Hematopoietic multipotent progenitor cell (in vitro differentiated cells): ENCODE results near the gene PSMC3IP. TPM values are rescaled to one million over a fixed set of nuclear protein-coding genes. Genes with fewer than 3 reads are reported as not detected.
"Not testable (repeated sequence)": the region's sequence is repeated elsewhere in the genome, so short reads cannot be mapped to it uniquely, and the experiment has no call there.

Experiments
- DNase-seq, 3 donors: peaks; one replicate each; pipeline ENCODE4 v3.0.0-alpha.2; 2011 to 2015; ENCODE audit warnings: low read depth in 2 of 3, low spot score in 2 of 3
- total RNA-seq: library from RNA; depleted of rRNA; stranded (reverse); fragments of >200 nt; gene quantifications from one replicate; pipeline ENCODE4 v1.2.3, GENCODE V29; 2012

Gene PSMC3IP
- total RNA-seq = 1.3 TPM

GRCh38 chr17:42577532-42578281 is at the start of gene PSMC3IP:
TSS of gene PSMC3IP (minus strand) at chr17:42577729. CDS start at chr17:42577686, 43 bp downstream.
- DNase-seq = peak; percentile 68 to 96 (median 95)

GRCh38 chr17:42623732-42624596 is 46.4 kb upstream of the PSMC3IP start:
- DNase-seq = no peak

- DNase-seq = no peak
These were observed 45.7 kb upstream of the PSMC3IP start for GRCh38 chr17:42623271-42623670.

- DNase-seq = not testable (repeated sequence)
These were observed 44.5 kb upstream of the PSMC3IP start for GRCh38 chr17:42621987-42622386.

GRCh38 chr17:42618442-42619150 is 41.1 kb upstream of the PSMC3IP start:
- peak in 2 of 3 donors; percentile 26 to 43 for DNase-seq

GRCh38 chr17:42617956-42618431 is 40.5 kb upstream of the PSMC3IP start:
- DNase-seq = no peak

GRCh38 chr17:42613699-42614295 is 36.3 kb upstream of the PSMC3IP start:
- no peak for DNase-seq

- DNase-seq = no peak
These were observed 34.5 kb upstream of the PSMC3IP start for GRCh38 chr17:42612013-42612412.

GRCh38 chr17:42609814-42610801 is 32.6 kb upstream of the PSMC3IP start:
- peak in 2 of 3 donors; percentile 12 to 17 for DNase-seq

GRCh38 chr17:42609182-42609813 is 31.8 kb upstream of the PSMC3IP start, which contains the start of the genes RETREG3 and TUBG1:
TSS of gene RETREG3 (minus strand) at chr17:42609374. CDS start at chr17:42609324, 50 bp downstream.
TSS of gene TUBG1 (plus strand) at chr17:42609683. CDS start at chr17:42609738, 55 bp downstream.
- peak; percentile 98 to 99 (median 99) for DNase-seq

GRCh38 chr17:42608305-42609181 is 31.0 kb upstream of the PSMC3IP start:
- DNase-seq = peak in 1 of 3 donors; percentile 4

- DNase-seq = no peak
These were observed 30.2 kb upstream of the PSMC3IP start for GRCh38 chr17:42607769-42608168.

GRCh38 chr17:42603318-42603717 is 25.8 kb upstream of the PSMC3IP start:
- no peak for DNase-seq

GRCh38 chr17:42598905-42599304 is 21.4 kb upstream of the PSMC3IP start:
- no peak for DNase-seq

GRCh38 chr17:42596386-42596785 is 18.9 kb upstream of the PSMC3IP start:
- no peak for DNase-seq

GRCh38 chr17:42591411-42591810 is 13.9 kb upstream of the PSMC3IP start:
- no peak for DNase-seq

GRCh38 chr17:42590886-42591285 is 13.4 kb upstream of the PSMC3IP start:
- no peak for DNase-seq
